ENCODE results near the gene NXPH2.

NXPH2 gene

DNA sequence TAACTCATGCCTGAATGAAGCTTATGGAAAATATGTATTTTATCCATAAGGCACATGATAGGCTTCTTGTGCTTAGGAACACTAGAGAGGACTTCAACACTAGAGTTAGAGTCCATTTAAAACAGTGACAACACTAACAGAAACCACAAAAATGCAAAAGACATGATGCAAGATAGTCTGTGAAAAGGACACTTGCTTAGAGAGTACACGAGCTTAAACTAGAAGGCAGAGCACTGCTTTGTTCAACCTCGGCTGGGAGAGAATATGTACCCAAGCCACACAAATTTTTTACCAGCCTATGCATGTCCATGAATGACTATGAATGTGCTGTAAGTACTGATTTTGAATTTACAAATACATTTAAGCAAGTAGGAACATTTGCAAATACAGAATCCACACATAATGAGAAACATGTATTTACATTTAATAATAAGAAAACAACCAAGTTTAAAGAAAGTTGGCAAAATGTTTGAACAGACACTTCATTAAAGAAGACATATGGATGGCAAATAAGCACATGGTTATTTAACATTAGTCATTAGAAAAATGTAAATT lies 148.0 kb downstream of the NXPH2 start:
- no peaks in the 10 kb centered on the region for H3K36me3 Mint-ChIP-seq (ENCODE audit: low read depth)
- peaks cover 5% of the 10 kb centered on the region for H3K9me3 Mint-ChIP-seq
- H3K4me1 Mint-ChIP-seq, result no peaks in the 10 kb centered on the region
- H3K27ac Mint-ChIP-seq, result no peak overlapping the region
- TF ChIP-seq, protein P1, sequence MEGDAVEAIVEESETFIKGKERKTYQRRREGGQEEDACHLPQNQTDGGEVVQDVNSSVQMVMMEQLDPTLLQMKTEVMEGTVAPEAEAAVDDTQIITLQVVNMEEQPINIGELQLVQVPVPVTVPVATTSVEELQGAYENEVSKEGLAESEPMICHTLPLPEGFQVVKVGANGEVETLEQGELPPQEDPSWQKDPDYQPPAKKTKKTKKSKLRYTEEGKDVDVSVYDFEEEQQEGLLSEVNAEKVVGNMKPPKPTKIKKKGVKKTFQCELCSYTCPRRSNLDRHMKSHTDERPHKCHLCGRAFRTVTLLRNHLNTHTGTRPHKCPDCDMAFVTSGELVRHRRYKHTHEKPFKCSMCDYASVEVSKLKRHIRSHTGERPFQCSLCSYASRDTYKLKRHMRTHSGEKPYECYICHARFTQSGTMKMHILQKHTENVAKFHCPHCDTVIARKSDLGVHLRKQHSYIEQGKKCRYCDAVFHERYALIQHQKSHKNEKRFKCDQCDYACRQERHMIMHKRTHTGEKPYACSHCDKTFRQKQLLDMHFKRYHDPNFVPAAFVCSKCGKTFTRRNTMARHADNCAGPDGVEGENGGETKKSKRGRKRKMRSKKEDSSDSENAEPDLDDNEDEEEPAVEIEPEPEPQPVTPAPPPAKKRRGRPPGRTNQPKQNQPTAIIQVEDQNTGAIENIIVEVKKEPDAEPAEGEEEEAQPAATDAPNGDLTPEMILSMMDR (IDR thresholded peaks at IDR 0.05; ENCODE audit: unreplicated experiment in 3 of 3), result no peak
- no peaks in the 10 kb centered on the region for H3K27me3 Mint-ChIP-seq (ENCODE audit: low read depth)
- H3K4me3 Mint-ChIP-seq, result no peak overlapping the region

DNA sequence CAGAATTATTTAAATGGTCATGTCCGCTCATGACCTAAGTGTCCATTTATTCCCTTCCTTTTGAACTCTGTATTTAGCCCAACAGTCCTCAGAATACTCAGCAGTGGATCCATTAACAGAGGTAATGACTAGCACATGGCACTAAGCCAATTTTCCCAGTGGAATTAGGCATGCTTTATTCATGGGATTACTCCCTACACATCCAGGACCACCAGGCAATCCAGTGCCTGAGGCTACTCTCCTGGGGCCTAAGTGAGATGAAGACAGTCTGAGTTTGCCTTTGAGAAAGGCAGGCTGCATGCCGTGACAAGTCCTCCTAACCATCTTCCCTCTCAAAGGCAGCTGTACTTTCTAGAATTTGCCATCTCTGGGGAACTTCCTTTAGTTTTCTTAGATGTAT lies 150.0 kb downstream of the NXPH2 start:
- TF ChIP-seq, protein P1 (IDR thresholded peaks at IDR 0.05; ENCODE audit: unreplicated experiment in 3 of 3), result no peak
- H3K27me3 Mint-ChIP-seq (ENCODE audit: low read depth), result peaks cover 4% of the 10 kb centered on the region
- H3K4me3 Mint-ChIP-seq, result no peak overlapping the region
- peaks cover 5% of the 10 kb centered on the region for H3K9me3 Mint-ChIP-seq
- H3K36me3 Mint-ChIP-seq (ENCODE audit: low read depth), result no peaks in the 10 kb centered on the region
- no peaks in the 10 kb centered on the region for H3K4me1 Mint-ChIP-seq
- H3K27ac Mint-ChIP-seq, result no peak overlapping the region

DNA sequence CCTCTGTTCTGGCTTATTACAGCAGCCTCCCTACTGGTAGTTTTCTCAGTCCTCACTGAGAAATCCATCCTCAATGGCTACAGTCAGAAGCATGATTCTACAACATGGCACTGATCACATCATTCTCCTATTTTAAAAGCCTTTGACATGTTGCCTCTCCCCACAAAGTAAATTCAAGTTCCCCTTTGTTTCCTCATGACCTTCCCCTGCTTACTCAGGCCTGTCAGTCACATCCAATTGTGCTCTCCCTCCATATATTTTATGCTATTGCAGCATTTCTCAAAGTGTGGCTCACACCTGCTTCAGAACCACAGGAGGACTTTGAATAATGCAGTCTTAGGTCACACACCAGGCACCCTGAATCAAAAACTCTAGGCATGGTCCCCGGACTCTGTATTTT lies 154.0 kb downstream of the NXPH2 start:
- Mint-ChIP-seq H3K27ac (no peak overlapping the region), H3K27me3 (ENCODE audit: low read depth) (peaks cover 10% of the 10 kb centered on the region), H3K4me3 (no peak overlapping the region), H3K4me1 (no peaks in the 10 kb centered on the region), H3K9me3 (no peaks in the 10 kb centered on the region), H3K36me3 (ENCODE audit: low read depth) (no peaks in the 10 kb centered on the region)
- TF ChIP-seq, protein P1 (IDR thresholded peaks at IDR 0.05; ENCODE audit: unreplicated experiment in 3 of 3), result no peak

DNA sequence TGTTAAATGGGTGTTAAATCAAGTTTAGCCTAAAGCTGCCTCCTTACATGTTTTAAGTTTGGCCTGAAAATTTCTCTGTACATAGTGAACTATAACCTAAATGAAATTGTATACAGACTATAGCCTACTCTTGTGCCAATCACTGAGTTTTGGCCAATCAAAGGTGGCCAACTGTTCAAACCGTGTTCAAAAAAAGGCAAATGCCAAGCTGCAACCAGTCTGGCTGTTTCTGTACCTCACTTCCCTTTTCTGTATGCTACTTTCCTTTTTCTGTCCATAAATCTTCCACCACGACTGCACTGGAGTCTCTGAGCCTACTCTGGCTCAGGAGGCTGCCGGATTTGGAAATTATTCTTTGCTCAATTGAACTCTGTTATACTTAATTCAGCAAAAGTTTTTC lies 157.6 kb downstream of the NXPH2 start:
- Mint-ChIP-seq H3K9me3 (no peaks in the 10 kb centered on the region), H3K27me3 (ENCODE audit: low read depth) (peaks cover 11% of the 10 kb centered on the region), H3K4me3 (no peak overlapping the region), H3K27ac (no peak overlapping the region), H3K36me3 (ENCODE audit: low read depth) (no peaks in the 10 kb centered on the region), H3K4me1 (no peaks in the 10 kb centered on the region)
- TF ChIP-seq, protein P1 (IDR thresholded peaks at IDR 0.05; ENCODE audit: unreplicated experiment in 3 of 3), result no peak

DNA sequence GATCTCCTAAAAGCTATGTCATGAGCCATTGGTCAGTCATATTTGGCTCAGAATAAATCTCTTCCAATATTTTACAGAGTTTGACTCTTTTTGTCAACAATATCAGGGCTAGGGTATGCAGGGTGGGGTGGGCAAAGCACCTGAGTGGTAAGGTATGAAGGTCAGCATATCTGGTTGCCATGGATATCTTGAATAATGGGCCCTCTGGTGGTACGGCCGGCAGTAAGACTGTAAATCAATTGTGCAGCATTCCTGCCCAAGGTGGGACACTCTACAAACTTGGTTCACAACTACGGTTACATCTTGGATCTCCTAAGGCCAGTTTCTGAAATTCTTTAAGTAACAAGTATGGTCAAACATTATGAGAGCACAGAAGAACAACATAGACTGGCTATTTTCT lies 159.1 kb downstream of the NXPH2 start:
- no peak overlapping the region for H3K27ac Mint-ChIP-seq
- H3K9me3 Mint-ChIP-seq, result no peaks in the 10 kb centered on the region
- TF ChIP-seq, protein P1 (IDR thresholded peaks at IDR 0.05; ENCODE audit: unreplicated experiment in 3 of 3), result no peak
- no peak overlapping the region for H3K4me3 Mint-ChIP-seq
- H3K4me1 Mint-ChIP-seq, result no peaks in the 10 kb centered on the region
- no peaks in the 10 kb centered on the region for H3K36me3 Mint-ChIP-seq (ENCODE audit: low read depth)
- H3K27me3 Mint-ChIP-seq (ENCODE audit: low read depth), result peaks cover 6% of the 10 kb centered on the region

DNA sequence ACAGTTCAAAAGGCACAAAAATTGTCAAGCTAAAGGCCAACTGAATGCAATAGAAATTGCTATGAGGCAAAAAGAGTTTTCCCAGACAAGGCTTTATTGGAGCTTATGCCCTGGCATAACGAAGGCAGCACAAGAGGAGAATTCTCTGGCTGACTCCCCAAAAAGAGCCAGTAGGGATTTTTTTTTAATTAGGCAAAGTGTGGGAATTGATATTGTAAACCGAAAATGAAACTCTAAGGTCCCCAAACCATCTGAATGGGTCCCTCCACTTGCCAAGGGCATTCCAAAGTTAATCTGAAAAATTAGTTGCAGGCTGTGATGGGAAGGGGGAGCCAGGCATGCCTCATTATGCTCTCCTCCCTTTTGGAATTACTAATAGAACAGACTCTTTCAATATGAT lies 159.8 kb downstream of the NXPH2 start:
- H3K4me1 Mint-ChIP-seq, result no peaks in the 10 kb centered on the region
- H3K27ac Mint-ChIP-seq, result no peak overlapping the region
- H3K36me3 Mint-ChIP-seq (ENCODE audit: low read depth), result no peaks in the 10 kb centered on the region
- peaks cover 6% of the 10 kb centered on the region for H3K27me3 Mint-ChIP-seq (ENCODE audit: low read depth)
- TF ChIP-seq, protein P1 (IDR thresholded peaks at IDR 0.05; ENCODE audit: unreplicated experiment in 3 of 3), result no peak
- H3K4me3 Mint-ChIP-seq, result no peak overlapping the region
- H3K9me3 Mint-ChIP-seq, result no peaks in the 10 kb centered on the region

Measured in nephron (organoid).